GM21367 (cell line): ENCODE results near the gene CUL3.
"Not testable (repeated sequence)": the region's sequence is repeated elsewhere in the genome, so short reads cannot be mapped to it uniquely, and the experiment has no call there.

Source experiments
- ATAC-seq: cut with Tn5 transposase; IDR thresholded peaks from one replicate; pipeline ENCODE4 v1.9.1; 2021; ENCODE audit not compliant: unreplicated experiment

The CUL3 gene

GRCh38 chr2:224485081-224486014 is 99.8 kb downstream of the CUL3 start:
- not testable (repeated sequence) for ATAC-seq

- ATAC-seq: no peak
These were observed 105.3 kb downstream of the CUL3 start for GRCh38 chr2:224479826-224480225.

DNA sequence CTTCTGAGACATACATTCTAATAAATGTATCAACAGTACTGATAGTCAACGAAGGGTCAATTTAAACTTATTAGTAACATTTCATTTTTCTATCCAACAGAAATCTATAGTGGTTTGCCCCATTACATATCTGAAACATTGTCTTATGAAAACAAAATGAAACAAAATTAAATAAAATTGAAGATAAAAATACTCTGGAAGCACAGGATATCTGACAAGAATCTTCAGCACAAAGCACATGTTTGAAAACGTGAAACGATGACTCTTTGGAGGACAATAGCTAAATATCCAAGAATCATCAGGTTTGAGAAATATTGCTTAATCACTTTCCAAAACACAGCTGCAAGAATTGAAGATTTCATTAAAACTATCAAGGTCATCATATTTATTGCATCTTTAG is 112.3 kb downstream of the CUL3 start:
- no peak for ATAC-seq

DNA sequence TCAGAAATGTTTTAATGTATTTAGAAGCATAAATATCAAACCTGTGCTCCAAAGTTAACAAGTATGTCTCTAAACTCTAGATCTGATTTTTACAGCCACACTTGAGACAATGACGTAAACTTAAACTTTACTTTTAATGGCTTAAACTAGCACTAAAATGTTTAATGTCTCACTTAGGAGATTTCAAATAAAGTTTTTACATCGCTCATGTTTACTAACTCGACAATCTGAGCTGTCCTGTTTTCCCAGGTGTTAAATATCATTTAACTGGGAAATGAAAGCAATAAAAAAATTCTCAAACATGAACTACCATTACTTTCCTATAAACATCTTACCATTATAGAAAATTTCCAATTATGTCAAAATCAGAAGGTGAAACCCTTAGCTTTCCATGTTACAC is 113.0 kb downstream of the CUL3 start:
- ATAC-seq: no peak

- no peak for ATAC-seq
These were observed 115.7 kb downstream of the CUL3 start for GRCh38 chr2:224469374-224469964.

DNA sequence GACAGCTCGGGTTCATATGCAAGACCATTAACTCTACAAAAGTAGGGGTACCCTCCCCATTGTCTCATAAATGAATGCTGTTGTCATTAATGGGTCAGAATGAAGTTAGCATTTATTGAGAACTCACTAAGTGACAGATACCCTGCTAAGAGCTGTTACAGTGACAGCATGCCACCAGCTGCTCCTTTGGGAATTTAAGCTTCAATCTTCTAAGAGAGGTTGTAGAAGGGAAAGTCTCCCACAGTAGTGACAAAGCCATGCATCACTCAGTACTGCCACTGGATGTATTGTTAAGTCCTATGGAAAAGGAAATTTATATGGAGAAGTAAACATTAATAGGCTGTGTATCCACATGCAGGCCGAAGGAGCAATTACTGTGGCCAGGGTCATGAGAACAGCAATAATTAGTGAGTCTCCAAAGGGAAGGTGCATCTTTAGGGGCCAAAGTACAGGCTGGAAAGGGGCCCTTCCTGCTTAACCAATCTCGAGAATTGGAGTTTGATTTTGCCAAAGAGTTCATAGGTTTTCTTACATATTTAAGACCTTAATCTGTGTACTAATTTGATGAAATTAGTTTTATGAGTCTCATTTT is 118.8 kb downstream of the CUL3 start:
- no peak for ATAC-seq

GRCh38 chr2:224461391-224461790 is 123.8 kb downstream of the CUL3 start:
- no peak for ATAC-seq

DNA sequence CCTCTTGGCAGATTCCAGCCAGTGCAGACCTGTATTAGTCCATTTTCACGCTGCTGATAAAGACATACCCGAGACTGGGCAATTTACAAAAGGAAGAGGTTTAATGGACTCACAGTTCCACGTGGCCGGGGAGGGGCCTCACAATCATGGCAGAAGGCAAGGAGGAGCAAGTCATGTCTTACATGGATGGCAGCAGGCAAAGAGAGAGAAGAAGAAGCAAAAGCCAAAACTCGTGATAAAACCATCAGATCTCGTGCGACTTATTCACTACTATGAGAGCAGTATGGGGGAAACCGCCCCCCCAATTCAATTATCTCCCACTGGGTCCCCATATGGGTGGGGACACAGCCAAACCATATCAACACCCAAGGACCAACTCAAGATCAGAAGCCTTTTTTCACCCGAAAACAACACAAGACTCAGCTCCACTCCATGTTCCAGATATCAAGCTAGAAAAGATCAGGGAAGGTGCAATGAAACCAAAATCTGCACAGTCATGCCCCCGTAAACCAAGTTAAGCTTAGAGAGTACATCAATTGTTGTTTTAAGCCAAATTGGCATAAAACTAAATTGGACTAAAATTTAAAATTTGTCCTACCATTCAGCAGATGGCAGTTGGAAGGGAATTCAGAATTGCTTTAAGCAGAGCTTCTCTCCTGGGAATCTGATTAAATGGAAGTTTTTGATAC is 127.6 kb downstream of the CUL3 start:
- no peak for ATAC-seq

DNA sequence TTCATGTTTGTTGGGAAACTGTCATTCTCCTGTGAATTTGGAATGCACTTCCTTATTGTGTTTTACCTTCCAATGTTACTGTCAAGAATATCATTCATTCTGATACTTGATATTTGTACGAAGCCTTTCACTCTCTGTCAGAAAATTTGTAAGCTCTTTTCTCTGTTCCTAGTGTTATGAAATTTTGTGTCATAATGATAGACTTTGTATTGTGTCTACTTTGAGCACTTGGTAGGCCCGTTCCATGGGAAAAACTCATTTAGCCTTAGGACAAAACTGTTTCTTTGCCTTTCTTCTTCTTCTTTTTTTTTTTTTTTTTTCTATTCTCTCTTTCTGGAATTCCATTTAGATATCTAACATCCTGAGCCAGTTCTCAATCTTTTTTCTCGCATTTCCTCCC is 131.3 kb downstream of the CUL3 start:
- no peak for ATAC-seq

GRCh38 chr2:224449212-224450147 is 135.7 kb downstream of the CUL3 start:
- no peak for ATAC-seq

DNA sequence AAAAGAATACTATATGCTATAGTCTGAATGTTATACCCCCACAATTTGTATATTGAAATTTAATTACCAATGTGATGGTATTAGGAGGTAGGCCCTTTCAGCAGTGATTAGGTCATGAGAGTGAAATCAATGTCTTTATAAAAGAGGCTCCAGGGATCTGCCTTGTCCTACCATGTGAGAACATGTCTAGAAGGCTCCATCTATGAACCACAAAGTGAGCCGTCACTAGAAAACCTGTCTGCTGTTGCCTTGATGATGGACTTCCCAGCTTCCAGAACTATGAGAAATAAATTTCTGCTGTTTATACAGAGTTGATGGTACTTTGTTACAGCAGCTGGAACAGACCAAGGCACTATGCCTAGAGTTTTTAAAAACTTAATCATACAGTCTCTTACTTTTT is 136.9 kb downstream of the CUL3 start:
- no peak for ATAC-seq

- no peak for ATAC-seq
These were observed 140.4 kb downstream of the CUL3 start for GRCh38 chr2:224444783-224445182.

DNA sequence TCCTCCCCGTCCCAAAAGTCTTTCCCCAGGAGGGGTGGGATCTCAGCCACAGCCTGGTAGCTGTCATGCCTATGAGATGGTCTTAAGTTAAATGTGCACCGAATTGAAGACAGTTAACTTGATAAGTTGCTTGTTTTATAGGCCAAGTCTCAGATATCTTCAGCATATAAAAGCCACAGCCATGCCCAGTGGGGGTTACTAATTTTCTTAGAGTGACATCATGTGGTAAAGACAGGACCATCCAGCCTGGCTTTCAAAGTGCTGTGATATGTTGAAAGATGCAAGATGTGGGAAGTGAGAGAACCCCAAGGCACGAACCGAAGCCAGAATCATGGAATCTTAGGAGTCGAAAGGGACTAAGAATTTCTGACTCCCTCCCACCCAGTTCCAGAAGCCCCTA is 141.1 kb downstream of the CUL3 start:
- ATAC-seq: no peak

DNA sequence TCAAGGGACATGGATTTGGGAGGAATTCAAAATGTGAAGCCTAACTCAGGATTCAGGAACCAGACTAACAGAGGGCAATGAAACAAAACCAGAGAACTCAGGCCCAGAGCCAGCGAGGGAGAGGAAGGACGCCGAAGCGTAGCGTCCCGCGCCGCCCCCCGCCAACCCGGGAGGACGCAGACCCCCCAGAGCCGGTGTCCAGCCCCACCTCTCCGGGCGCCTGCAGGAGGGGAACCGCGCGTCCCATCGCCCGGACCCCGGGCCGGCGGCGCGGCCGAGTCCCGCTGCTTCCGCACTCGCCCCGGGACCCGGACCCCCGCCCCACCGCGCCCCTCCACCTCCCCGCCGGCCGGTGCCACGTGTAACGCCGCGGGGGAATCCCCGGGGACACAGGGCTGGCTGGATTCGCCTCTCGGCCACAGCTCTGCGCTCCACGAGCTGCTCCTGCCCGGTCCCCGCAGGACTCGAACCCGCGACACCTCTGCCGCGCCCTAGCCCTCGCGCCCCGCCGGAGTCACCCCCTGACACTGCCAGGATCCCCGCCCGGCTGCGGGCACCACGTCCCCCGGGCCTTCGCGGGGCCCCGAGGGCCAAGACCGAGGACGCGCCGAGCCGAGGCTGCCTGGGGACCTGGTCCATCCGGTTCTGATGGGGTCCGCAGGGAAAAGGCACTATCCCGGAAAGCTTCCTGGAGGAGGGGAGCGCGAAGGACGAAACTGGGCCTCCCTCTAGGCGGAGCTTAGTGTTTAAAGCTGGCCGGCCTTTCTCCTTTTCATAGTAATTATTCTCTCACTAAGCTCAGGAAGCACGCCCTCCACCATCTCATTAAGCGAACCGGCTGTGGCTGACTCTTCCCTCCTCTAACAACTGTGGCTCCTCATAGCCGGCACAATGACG is 142.8 kb downstream of the CUL3 start:
- ATAC-seq: peak; percentile 48

- ATAC-seq: no peak
These were observed 144.2 kb downstream of the CUL3 start for GRCh38 chr2:224440988-224441387.

DNA sequence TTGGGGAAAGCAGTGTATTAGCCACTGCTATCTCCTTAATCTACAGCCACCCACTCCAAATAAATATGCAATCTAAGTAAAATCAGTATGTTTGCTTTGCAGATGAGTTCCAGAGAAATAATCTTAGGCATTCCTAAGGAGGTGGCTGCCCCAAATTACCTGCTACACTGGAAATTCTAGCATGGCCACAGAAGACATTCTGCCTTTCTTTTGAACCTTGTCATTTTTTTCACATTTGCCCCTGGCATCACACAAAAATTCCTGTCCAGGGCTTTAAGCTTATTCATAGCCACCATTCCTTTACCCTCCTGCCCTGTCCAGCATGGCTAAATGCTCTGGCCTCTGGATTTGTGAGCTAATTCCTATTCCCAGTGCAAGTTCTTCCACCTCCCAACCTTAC is 146.4 kb downstream of the CUL3 start:
- no peak for ATAC-seq

DNA sequence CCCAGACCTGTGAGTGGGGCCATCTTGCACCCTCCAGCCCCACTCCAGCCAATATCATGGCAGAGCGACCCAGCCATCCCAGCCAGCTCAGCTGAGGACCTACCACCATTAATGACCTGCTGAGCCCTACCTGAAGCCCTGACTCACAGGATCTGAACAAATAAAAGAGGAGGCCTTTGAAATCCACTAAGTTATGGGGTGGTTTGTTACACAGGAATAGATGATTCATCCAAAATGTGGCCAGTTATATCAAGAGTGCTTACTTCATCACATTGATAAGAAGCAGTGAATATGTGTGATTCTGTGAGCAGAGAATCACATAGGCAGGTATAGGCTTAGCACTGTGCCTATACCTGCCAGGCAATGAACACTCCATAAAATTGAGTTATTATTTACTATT is 148.5 kb downstream of the CUL3 start:
- no peak for ATAC-seq

DNA sequence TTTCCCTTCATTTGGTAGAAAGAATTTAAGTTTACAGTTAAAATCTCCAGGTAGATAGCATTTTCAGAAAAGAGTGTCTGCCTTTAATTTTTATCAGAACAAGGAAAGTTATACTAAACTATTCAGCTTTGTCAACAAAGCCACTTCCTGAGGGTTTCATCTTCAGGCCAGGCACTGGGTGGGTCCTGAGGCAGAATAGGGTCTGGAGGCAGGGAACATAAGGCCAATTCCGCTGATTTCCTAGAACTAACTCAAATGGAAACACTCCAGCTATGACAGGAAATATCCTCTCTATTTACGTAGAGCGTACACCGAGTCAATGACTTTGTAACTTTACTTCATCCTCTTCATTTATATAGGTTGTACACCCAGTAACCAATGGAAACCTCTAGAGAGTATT is 150.5 kb downstream of the CUL3 start:
- no peak for ATAC-seq

GRCh38 chr2:224433442-224433841 is 151.7 kb downstream of the CUL3 start:
- ATAC-seq: no peak
